KMS-11 (cell line): Measurements from ENCODE around the gene FRMD8.

Source experiments
- H2AFZ ChIP-seq: fragments of 200-600 bp; sonication (generic); 2 replicates; pipeline ENCODE4 v1.6.1; 2016; ENCODE audit warnings: antibody characterized with exemption, mixed run types, low read depth
- H3K27ac ChIP-seq: fragments of 200-600 bp; sonication (generic); 2 replicates; pipeline ENCODE4 v1.6.1; 2016; ENCODE audit warnings: mild to moderate bottlenecking, mixed run types
- H3K27me3 ChIP-seq: fragments of 200-600 bp; sonication (generic); 2 replicates; pipeline ENCODE4 v1.6.1; 2017; ENCODE audit warnings: mild to moderate bottlenecking, low read depth, mixed run types, moderate library complexity; ENCODE audit not compliant: insufficient read depth
- H3K36me3 ChIP-seq: fragments of 200-600 bp; sonication (generic); 2 replicates; pipeline ENCODE4 v1.6.1; 2017; ENCODE audit warnings: mild to moderate bottlenecking, mixed run types; ENCODE audit not compliant: insufficient read depth
- H3K4me1 ChIP-seq: fragments of 200-600 bp; sonication (generic); 2 replicates; pipeline ENCODE4 v1.6.1; 2016; ENCODE audit warnings: mild to moderate bottlenecking, low read depth, mixed run types; ENCODE audit not compliant: poor library complexity, severe bottlenecking
- H3K4me2 ChIP-seq: fragments of 200-600 bp; sonication (generic); 2 replicates; pipeline ENCODE4 v1.7.0; 2016; ENCODE audit warnings: mild to moderate bottlenecking, mixed run types
- H3K4me3 ChIP-seq: fragments of 200-600 bp; sonication (generic); IDR thresholded peaks from 2 replicates; pipeline ENCODE4 v1.6.1; 2017; ENCODE audit warnings: low read depth, low read length, mixed read lengths; ENCODE audit not compliant: insufficient read depth
- H3K79me2 ChIP-seq: fragments of 200-600 bp; sonication (generic); 2 replicates; pipeline ENCODE4 v1.6.1; 2016; ENCODE audit warnings: low read depth, mixed run types; ENCODE audit not compliant: insufficient read depth
- H3K9ac ChIP-seq: fragments of 200-600 bp; sonication (generic); 2 replicates; pipeline ENCODE4 v1.6.1; 2016; ENCODE audit warnings: mild to moderate bottlenecking, mixed run types
- H4K20me1 ChIP-seq: fragments of 200-600 bp; sonication (generic); 2 replicates; pipeline ENCODE4 v1.6.1; 2016; ENCODE audit warnings: mild to moderate bottlenecking, mixed run types; ENCODE audit not compliant: insufficient read depth
- TF ChIP-seq, protein P1 (sequence below): fragments of 200-600 bp; sonication (generic); conservative IDR thresholded peaks from 2 replicates; pipeline ENCODE4 v1.6.1; 2017; ENCODE audit warnings: low read depth, mild to moderate bottlenecking, antibody characterized with exemption, low read length, moderate library complexity, mixed read lengths

Gene FRMD8

DNA sequence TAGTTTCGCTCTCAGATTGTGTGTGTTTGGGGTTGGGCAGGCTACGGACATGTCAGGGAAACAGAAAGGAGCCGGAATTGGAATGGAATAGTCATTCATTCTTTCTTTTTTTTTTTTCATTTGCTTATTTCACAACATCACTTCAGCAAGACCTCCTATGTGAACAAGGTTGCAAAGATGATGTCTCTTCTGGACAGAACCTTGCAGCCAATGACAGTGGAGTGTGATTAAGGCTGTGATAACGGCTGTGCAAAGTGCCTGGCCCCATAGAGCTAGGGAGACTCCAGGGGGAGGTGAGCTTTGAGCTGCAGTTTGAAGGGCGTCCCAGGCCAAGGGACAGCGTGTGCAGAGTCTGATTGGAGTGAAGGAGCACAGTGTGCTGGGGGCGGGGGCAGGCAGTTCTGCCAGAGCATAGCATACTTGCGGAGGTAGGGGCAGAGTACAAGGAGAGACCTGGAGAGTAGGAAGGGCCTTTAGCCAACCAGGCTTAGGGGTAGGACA lies 28.5 kb upstream of the FRMD8 start:
- H3K27ac ChIP-seq: no peak overlapping the region
- no peak overlapping the region for H3K4me3 ChIP-seq
- no peak overlapping the region for H3K4me2 ChIP-seq
- no peaks in the 10 kb centered on the region for H4K20me1 ChIP-seq
- no peak overlapping the region for H3K9ac ChIP-seq
- TF ChIP-seq, protein P1, sequence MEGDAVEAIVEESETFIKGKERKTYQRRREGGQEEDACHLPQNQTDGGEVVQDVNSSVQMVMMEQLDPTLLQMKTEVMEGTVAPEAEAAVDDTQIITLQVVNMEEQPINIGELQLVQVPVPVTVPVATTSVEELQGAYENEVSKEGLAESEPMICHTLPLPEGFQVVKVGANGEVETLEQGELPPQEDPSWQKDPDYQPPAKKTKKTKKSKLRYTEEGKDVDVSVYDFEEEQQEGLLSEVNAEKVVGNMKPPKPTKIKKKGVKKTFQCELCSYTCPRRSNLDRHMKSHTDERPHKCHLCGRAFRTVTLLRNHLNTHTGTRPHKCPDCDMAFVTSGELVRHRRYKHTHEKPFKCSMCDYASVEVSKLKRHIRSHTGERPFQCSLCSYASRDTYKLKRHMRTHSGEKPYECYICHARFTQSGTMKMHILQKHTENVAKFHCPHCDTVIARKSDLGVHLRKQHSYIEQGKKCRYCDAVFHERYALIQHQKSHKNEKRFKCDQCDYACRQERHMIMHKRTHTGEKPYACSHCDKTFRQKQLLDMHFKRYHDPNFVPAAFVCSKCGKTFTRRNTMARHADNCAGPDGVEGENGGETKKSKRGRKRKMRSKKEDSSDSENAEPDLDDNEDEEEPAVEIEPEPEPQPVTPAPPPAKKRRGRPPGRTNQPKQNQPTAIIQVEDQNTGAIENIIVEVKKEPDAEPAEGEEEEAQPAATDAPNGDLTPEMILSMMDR: no peak
- H3K79me2 ChIP-seq: no peaks in the 10 kb centered on the region
- H3K36me3 ChIP-seq: no peaks in the 10 kb centered on the region
- no peaks in the 10 kb centered on the region for H3K27me3 ChIP-seq
- H3K4me1 ChIP-seq: peaks cover 19% of the 10 kb centered on the region
- no peak overlapping the region for H2AFZ ChIP-seq

DNA sequence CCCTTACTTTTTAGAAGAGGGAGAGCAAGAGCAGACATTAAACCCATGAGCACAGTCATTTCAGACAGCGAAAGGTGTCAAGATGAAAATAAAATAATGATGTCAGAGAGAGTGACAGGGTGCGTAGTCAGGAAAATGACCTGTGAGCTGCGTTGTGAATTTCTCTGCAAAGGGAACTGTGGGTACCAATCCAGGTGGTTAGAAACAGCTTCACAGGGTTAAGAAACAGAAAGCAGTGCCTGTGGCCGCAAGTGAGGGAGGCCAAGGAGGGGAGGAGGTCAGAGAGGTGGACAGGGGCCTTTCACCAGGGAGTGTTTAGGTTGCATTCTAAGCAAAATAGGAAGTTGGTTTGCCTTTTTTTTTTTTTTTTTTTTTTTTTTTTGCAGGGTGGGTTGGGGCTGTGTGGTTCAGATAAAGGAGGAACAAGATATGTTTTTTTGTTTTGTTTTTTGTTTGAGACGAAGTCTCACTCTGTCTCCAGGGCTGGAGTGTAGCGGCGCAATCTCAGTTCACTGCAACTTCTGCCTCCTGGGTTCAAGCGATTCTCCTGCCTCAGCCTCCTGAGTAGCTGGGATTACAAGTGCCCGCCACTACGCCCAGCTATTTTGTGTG lies 24.0 kb upstream of the FRMD8 start:
- no peaks in the 10 kb centered on the region for H3K79me2 ChIP-seq
- no peak overlapping the region for H2AFZ ChIP-seq
- H4K20me1 ChIP-seq: no peaks in the 10 kb centered on the region
- no peak overlapping the region; the same call in 1 of the 2 replicates for H3K4me2 ChIP-seq
- H3K27ac ChIP-seq: no peak overlapping the region
- no peak overlapping the region for H3K4me3 ChIP-seq
- H3K4me1 ChIP-seq: peaks cover 28% of the 10 kb centered on the region
- peak overlapping the region; percentile 9; the same call in 1 of the 2 replicates for H3K9ac ChIP-seq
- no peaks in the 10 kb centered on the region for H3K36me3 ChIP-seq
- H3K27me3 ChIP-seq: no peaks in the 10 kb centered on the region
- TF ChIP-seq, protein P1: no peak

- H2AFZ ChIP-seq: no peak overlapping the region
Observed at GRCh38 chr11:65362966-65363365, 23.5 kb upstream of the FRMD8 start.

DNA sequence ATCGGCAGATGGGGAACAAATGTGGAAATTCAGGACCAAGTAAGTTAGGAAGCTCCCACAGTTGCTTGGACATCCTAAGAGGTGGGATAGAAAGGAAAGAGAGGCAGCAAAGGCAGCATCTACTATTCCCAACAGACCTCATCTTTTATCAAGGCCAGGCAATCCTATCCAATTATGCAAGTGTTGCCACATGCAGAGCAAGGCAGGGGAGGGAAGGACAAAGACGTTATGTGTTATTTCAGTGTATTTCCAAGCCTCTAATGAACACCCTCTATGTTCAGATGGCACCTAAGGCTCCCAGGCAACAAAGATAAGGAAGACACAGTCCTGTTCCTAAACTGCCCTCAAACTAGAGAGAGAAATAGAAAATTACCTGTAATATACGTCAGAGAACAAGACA lies 22.7 kb upstream of the FRMD8 start:
- Histone ChIP-seq H3K27ac (no peak overlapping the region), H3K9ac (no peak overlapping the region), H4K20me1 (no peaks in the 10 kb centered on the region), H3K4me3 (no peak overlapping the region), H3K4me1 (peaks cover 28% of the 10 kb centered on the region), H3K36me3 (no peaks in the 10 kb centered on the region), H3K4me2 (no peak overlapping the region), H3K27me3 (no peaks in the 10 kb centered on the region), H3K79me2 (no peaks in the 10 kb centered on the region), H2AFZ (no peak overlapping the region)
- TF ChIP-seq, protein P1: no peak

More at GRCh38 chr11:65362966-65363365, 23.5 kb upstream of the FRMD8 start:
- no peaks in the 10 kb centered on the region for H3K79me2 ChIP-seq
- TF ChIP-seq, protein P1: no peak
- no peak overlapping the region for H3K4me2 ChIP-seq
- H3K4me3 ChIP-seq: no peak overlapping the region
- no peaks in the 10 kb centered on the region for H3K27me3 ChIP-seq
- peaks cover 28% of the 10 kb centered on the region for H3K4me1 ChIP-seq
- no peaks in the 10 kb centered on the region for H4K20me1 ChIP-seq
- no peak overlapping the region; the same call in 1 of the 2 replicates for H3K9ac ChIP-seq
- H3K36me3 ChIP-seq: no peaks in the 10 kb centered on the region
- no peak overlapping the region for H3K27ac ChIP-seq
